ENCODE results near the gene SFXN5.

Gene SFXN5

GRCh38 chr2:72947952-72948830 lies 123.3 kb downstream of the SFXN5 start:
- DNase-seq (ENCODE audit: low spot score), result no peak
- in situ Hi-C loops (cut with MboI; ENCODE audit: low pct_unique_long_range_greater_than_20kb, low sequenced_read_pairs, unreplicated experiment), result no loop called here
- TF ChIP-seq, protein P1, sequence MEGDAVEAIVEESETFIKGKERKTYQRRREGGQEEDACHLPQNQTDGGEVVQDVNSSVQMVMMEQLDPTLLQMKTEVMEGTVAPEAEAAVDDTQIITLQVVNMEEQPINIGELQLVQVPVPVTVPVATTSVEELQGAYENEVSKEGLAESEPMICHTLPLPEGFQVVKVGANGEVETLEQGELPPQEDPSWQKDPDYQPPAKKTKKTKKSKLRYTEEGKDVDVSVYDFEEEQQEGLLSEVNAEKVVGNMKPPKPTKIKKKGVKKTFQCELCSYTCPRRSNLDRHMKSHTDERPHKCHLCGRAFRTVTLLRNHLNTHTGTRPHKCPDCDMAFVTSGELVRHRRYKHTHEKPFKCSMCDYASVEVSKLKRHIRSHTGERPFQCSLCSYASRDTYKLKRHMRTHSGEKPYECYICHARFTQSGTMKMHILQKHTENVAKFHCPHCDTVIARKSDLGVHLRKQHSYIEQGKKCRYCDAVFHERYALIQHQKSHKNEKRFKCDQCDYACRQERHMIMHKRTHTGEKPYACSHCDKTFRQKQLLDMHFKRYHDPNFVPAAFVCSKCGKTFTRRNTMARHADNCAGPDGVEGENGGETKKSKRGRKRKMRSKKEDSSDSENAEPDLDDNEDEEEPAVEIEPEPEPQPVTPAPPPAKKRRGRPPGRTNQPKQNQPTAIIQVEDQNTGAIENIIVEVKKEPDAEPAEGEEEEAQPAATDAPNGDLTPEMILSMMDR (IDR thresholded peaks at IDR 0.05; ENCODE audit: extremely low read depth, insufficient read depth, missing control alignments), result no peak

DNA sequence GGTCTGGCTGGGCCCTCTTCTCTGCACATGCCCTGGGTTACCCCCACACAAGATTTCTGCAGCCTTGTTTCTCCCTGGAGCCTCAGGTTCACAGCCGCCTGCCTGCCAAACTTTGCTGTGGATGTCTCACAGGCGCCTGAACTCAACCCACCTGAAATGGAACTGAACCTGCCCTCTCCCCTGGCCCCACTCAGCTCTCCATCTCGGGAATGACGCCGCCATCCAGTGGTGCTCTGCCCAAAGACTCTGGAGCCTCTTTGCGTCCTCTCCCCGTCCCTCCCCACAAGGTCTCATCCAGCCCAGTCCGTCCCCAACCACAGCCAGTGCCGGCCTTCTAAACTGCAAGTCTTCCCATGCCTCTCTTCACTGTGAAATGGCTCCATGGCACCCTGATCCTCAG lies 125.0 kb downstream of the SFXN5 start:
- TF ChIP-seq, protein P1 (IDR thresholded peaks at IDR 0.05; ENCODE audit: extremely low read depth, insufficient read depth, missing control alignments), result no peak
- no peak for DNase-seq (ENCODE audit: low spot score)
- in situ Hi-C loops (cut with MboI; ENCODE audit: low pct_unique_long_range_greater_than_20kb, low sequenced_read_pairs, unreplicated experiment), result no loop called here

DNA sequence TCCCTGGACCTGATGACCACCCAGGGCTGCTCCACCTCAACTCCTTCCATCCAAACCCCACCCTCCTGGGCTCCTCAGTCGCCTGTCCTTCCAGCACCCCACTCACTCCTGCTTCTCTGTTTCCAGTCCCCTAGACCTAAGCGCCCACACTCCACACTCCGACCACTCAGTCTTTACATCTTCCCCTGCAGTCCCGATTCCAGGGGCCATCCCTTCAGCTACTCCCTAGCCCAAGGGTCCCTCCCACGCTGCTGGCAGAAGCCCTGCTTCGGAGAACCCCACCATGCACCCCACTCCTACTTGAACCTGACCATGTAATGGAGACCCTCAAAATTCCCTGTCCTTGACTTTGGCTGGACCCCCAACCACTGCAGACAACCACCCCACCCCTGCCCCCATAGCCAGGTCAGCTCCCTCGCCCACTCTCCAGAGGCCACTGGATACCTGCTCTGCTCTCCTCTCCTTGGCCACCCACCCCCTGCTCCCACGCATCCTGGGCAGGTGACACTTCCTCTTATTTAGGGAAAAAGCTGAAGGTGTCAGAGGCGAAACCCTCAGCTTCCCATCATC lies 126.0 kb downstream of the SFXN5 start:
- DNase-seq (ENCODE audit: low spot score), result no peak
- in situ Hi-C loops (cut with MboI; ENCODE audit: low pct_unique_long_range_greater_than_20kb, low sequenced_read_pairs, unreplicated experiment), result no loop called here
- TF ChIP-seq, protein P1 (IDR thresholded peaks at IDR 0.05; ENCODE audit: extremely low read depth, insufficient read depth, missing control alignments), result no peak

DNA sequence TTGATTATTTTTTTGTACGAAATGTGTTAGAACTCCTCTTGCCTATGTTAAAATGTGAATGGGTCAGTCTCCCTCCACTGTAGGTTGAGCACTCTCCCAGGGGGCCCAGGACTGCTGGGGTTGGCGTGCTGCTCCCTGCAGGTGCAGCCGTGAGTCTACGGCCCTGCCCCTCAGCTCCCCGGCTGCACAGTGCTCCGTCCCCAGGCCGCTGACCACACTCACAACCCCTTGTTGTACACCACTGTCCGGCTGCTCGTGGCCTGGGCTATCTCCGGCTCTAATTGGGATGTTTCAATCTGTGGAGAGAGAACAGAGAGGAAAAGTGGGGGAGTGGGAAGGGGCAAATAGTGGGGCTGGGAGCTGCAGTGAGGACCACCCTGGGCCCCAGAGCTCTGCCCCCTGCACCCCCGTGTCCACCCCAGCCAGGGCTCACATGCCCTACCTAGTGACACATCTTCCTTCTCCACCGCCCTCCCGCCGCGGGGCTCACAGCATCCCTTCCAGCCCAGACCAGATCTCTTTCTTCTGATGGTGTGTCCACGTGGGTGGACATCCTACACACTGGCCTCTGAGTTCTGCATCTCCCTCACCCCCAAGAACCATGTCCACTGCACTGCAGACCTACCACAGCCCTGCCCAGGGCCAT lies 126.6 kb downstream of the SFXN5 start:
- TF ChIP-seq, protein P1 (IDR thresholded peaks at IDR 0.05; ENCODE audit: extremely low read depth, insufficient read depth, missing control alignments), result no peak
- in situ Hi-C loops (cut with MboI; ENCODE audit: low pct_unique_long_range_greater_than_20kb, low sequenced_read_pairs, unreplicated experiment), result no loop called here
- DNase-seq (ENCODE audit: low spot score), result no peak

DNA sequence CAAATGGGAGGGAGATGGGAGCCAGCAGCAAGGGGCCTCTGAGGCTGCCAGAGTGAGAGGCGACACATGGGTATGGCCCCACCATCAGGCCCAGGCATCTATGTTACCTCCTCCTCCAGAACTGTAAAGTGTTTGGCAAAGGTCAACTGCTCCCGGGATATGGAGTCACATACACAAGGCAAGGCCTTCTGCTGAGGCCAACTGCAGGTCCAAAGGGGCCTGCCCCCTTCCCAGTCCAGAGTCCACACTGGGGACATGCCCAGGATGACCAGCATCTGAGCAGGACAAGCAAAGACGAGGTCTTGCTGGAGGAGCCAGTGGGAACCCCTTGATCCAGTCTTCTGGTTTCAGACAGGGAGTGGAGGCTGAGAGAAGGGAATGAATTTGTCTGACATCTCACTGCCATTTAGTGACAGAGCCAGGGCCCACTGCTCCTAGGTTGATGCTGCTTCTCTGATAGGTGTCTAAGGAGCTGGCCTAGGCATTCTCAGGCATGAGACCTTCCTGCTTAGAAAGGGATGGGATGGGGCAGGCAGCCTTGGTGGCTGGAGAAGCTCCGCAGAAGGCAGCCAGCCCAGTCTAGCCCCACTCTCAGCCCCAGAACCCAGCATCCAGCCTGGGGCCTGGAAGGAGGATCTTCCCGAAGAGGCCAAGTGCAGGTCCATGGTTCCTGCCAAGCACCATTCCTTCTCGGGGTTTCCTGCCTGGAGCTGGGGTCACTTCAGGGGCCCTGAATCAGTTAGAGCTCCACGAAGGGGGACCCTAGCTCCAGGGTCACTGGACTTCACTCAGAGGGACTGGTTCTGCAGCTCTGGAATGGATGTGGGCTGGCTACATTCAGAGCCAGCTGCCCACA lies 127.7 kb downstream of the SFXN5 start:
- TF ChIP-seq, protein P1 (IDR thresholded peaks at IDR 0.05; ENCODE audit: extremely low read depth, insufficient read depth, missing control alignments), result no peak
- in situ Hi-C loops (cut with MboI; ENCODE audit: low pct_unique_long_range_greater_than_20kb, low sequenced_read_pairs, unreplicated experiment), result no loop called here
- DNase-seq (ENCODE audit: low spot score), result no peak

- TF ChIP-seq, protein P1 (IDR thresholded peaks at IDR 0.05; ENCODE audit: extremely low read depth, insufficient read depth, missing control alignments), result no peak
- in situ Hi-C loops (cut with MboI; ENCODE audit: low pct_unique_long_range_greater_than_20kb, low sequenced_read_pairs, unreplicated experiment), result no loop called here
- no peak for DNase-seq (ENCODE audit: low spot score)
Measured at GRCh38 chr2:72942881-72943418, 128.6 kb downstream of the SFXN5 start.
